GM12873 (cell line): ENCODE measurements around the gene ANKRD29.

Experiments
- TF ChIP-seq, protein P1 (sequence below): IDR thresholded peaks from 2 replicates; pipeline ENCODE4 v1.5.1; 2012; ENCODE audit warnings: low read depth, mild to moderate bottlenecking, moderate library complexity, low read length, control low read depth; ENCODE audit not compliant: insufficient read depth; ENCODE audit errors: missing control alignments

The ANKRD29 gene

GRCh38 chr18:23585007-23585871, 77.5 kb downstream of the ANKRD29 start:
- TF ChIP-seq, protein P1, sequence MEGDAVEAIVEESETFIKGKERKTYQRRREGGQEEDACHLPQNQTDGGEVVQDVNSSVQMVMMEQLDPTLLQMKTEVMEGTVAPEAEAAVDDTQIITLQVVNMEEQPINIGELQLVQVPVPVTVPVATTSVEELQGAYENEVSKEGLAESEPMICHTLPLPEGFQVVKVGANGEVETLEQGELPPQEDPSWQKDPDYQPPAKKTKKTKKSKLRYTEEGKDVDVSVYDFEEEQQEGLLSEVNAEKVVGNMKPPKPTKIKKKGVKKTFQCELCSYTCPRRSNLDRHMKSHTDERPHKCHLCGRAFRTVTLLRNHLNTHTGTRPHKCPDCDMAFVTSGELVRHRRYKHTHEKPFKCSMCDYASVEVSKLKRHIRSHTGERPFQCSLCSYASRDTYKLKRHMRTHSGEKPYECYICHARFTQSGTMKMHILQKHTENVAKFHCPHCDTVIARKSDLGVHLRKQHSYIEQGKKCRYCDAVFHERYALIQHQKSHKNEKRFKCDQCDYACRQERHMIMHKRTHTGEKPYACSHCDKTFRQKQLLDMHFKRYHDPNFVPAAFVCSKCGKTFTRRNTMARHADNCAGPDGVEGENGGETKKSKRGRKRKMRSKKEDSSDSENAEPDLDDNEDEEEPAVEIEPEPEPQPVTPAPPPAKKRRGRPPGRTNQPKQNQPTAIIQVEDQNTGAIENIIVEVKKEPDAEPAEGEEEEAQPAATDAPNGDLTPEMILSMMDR: no peak

DNA sequence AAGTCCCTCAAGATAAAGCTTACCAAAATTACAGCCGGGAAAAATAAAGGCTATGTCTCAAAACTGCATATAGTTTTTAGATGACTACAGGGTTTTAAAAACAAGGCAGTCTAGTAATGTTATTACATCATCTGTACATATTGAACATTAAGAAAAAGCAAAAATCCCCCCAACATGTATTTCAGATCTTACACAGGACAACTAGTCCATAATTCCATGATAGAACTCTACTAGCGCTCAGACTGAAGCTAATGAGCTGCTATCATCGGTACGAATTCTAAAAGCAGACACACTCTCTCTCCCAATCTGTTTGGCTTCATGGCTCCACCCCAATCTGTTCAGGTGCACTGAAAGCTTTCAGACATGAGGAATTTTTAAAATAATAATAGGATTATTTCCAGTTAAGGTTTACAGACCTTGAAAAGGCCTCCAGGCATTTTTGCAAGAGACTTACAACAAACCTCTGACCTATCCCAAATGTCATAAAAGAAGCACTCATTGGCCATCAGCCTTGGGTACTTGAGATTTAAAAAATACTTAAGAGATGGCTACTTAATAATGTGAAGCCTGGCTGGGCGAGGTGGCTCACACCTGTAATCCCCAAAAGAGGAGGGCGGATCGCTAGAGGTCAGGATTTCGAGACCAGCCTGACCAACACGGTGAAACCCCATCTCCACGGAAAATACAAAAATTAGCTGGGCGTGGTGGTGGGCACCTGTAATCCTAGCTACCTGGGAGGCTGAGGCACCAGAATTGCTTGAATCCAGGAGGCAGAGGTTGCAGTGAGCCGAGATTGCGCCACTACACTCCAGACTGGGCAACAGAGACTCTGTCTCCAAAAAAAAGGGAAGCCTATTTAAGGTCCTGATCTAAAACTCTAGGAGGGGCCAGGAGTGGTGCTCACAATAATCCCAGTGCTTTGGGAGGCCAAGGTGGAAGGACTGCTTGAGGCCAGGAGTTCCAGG, 78.4 kb downstream of the ANKRD29 start:
- TF ChIP-seq, protein P1: no peak

DNA sequence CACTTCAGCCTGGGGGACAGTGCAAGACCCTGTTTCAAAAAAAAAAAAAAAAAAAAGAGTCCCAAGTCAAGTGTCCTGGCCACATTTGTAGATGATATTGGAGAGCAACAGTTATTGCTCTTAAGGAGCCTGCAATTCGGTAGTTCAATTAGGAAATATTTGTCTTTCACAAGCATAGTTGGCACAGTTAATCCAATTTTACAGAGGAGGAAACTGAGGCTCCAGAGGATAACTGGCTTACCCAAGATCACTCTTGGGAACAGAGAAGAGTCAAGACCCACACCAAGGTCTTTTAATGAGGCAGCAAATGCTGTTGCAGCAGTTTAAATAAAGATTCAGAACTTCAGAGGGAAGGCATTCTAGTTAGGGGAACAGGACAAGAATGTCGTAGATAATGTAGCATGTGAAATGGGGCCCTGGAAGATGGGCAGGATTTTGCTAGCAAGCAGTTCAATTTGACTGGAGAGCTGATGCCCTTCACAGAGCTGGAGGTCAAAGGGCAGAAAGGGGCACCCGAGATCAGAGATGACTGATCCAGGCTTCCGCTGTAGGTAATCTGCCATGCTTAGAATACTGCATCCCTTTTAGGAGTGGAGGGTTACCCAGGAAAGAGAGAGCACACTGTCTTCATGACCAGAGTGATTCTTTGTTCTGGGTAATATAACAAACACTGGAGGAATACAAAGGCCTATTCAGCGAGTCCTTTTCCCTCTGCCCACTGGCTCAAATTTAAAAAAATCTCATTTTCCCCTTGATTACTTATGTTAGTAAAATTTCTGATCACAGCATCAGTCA, 79.4 kb downstream of the ANKRD29 start:
- TF ChIP-seq, protein P1: no peak

DNA sequence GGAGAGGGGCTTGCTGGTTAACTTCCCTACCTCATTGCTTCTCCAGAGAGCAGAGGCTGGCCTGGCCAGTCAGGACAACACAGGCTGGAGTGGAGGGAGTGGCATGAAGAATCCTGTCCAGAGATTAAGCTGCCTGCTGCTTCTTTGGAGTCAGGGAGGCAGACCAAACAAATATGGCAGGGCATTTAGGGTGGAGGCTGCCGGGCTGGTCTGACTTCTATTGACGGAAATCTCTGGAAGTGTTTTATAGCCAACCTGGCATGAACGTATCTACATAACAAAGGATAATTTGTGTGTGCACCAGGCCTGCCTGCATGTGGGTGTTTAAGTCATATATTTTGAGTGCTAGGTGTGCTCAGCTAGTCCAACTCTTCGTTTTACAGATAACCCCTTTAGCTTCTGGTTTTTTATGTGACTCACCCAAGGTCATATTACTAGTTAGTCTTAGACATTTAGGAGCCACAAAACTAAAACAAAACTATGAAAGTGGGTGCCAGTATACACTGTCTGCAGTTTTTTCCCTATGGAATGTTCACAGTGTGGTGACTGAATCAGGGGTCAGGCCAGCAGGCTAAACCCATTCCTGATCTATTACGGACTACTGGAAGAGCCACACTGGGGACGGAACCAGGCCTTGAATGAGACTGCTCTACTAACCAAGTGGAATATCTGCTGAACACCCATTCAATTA, 81.9 kb downstream of the ANKRD29 start:
- TF ChIP-seq, protein P1: no peak

DNA sequence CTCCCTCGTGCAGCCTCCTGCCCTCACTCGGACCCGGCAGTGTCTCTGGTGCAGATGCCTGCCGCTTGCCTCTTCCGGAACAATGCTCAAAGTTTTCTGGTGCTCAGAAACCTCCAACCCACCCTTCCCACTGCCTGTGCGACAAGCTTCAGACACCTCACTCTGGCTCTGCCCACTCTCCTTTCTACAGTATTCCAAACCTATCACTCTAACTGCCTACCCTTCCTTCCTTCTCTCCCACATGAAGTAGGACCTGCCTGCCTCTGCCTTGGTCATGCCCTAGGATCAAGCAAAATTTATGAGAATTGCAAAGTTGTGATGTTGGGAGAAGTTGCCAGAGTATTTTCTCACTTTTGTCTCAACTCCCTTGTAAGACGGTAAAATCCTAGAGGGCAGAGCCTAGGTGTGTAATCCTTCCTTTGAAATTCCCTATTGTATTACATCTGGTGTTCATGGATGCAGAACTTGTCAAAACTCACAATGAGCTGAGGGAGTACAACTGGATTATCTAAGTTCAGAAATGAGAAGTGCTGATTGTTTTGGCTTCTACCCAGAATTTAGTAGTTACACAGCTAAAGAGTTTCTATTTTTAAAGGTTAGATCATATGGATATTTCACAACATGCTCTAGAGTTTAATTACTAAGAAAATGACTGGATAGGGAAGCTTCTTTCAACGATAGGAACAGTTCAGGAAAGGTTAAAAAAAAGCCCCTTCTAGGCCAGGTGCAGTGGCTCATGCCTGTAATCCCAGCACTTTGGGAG, 83.6 kb downstream of the ANKRD29 start:
- TF ChIP-seq, protein P1: no peak

DNA sequence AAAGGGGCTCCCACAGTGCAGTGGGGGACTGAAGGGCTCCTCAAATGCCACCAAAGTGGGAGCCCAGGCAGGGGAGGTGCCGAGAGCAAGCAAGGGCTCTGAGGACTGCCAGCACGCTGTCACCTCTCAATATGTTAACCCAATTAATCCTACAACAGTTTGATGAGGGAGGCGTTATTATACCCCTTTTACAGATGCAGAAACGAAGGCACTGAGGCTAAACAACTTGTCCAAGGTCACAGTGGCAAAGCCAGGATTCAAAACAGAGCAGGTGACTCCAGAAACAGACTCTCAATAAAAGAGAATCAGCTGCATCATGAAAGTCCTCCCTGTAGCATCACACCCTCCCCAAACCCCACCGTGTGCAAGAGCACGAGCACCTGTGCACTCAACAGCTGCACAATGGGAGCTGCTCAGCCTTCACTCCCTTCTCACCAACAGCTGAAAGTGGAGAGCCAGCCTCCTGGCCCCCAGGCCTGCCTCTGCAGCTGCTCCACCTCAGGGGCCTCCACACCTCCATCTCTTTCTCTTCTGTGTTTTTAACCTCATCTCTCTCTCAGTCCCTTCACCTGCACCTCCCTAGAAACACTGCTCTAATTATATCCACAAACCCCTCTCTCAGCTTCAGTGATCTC, 84.5 kb downstream of the ANKRD29 start:
- TF ChIP-seq, protein P1: no peak
